A673 (cell line): ENCODE data around the gene SLC24A4.

ENCODE experiments used
- CTCF ChIP-seq: fragments of 300-800, 200-600 bp; sonication (generic); conservative IDR thresholded peaks from 2 replicates; pipeline ENCODE4 v1.5.1; 2017; ENCODE audit warnings: low read depth, mild to moderate bottlenecking, antibody characterized with exemption, low read length, moderate library complexity, mixed read lengths
- EZH2 ChIP-seq: fragments of 200-600 bp; sonication (generic); IDR thresholded peaks from 2 replicates; pipeline ENCODE4 v1.6.1; 2017; ENCODE audit warnings: borderline replicate concordance, low read depth, mild to moderate bottlenecking, mixed read lengths, antibody characterized with exemption, low read length; ENCODE audit not compliant: poor library complexity, severe bottlenecking

- no peak for TF ChIP-seq CTCF
- TF ChIP-seq EZH2 = no peak
Measured at GRCh38 chr14:92412912-92413311, 89.9 kb downstream of the SLC24A4 start.
